ENCODE data around the gene OR10T2.
"Not testable (repeated sequence)": the region's sequence is repeated elsewhere in the genome, so short reads cannot be mapped to it uniquely, and the experiment has no call there.

Gene OR10T2

GRCh38 chr1:158355773-158356285 lies 43.4 kb downstream of the OR10T2 start:
- DNase-seq (ENCODE audit: low spot score), result no peak

- no peak for DNase-seq (ENCODE audit: low spot score)
These were observed 45.0 kb downstream of the OR10T2 start for GRCh38 chr1:158354255-158354654.

- no peak for DNase-seq (ENCODE audit: low spot score)
These were observed 45.8 kb downstream of the OR10T2 start, which contains the start of gene CD1E for GRCh38 chr1:158353303-158354075. Gene CD1E (plus strand): TSS chr1:158353894. CDS start chr1:158353989, 95 bp downstream.

GRCh38 chr1:158348946-158349345 lies 50.3 kb downstream of the OR10T2 start:
- not testable (repeated sequence) for DNase-seq (ENCODE audit: low spot score)
